SK-N-SH (cell line): ENCODE data around the gene ACTR2. TPM values are rescaled to one million over a fixed set of nuclear protein-coding genes. Genes with fewer than 3 reads are reported as not detected.
A peak's percentile ranks its signal among the peaks of the same experiment; 100 is the strongest.

ENCODE experiments used
- CTCF ChIA-PET: fragments of 300-600, 350-600 bp; formaldehyde crosslinking; extraction: SDS; loops from one replicate; lab custom pipeline; 2021; lab: Yijun Ruan, JAX
- POLR2A ChIA-PET: fragments of 350-600 bp; sonication (Branson Sonifier 250); formaldehyde crosslinking; extraction: SDS; loops from one replicate; lab custom pipeline; 2020; ENCODE audit warnings: antibody characterized with exemption, inconsistent platforms; lab: Yijun Ruan, JAX
- DNase-seq: peaks from one replicate; pipeline ENCODE4 v3.0.0; 2012
- H2AFZ ChIP-seq: fragments of 200-600 bp; sonication (generic); 2 replicates; pipeline ENCODE4 v1.8.1; 2016; ENCODE audit warnings: antibody characterized with exemption, mild to moderate bottlenecking, low read depth
- H3F3A ChIP-seq: fragments of 200-600 bp; sonication (generic); replicated peaks from 2 replicates; pipeline ENCODE3; 2016; ENCODE audit warnings: antibody characterized with exemption, mild to moderate bottlenecking; ENCODE audit not compliant: insufficient read depth
- H3K27ac ChIP-seq, 2 experiments: fragments of 200-500 bp in 1 of 2; fragments of 200-600 bp in 1 of 2; sonication (Bioruptor generic) in 1 of 2; sonication (generic), shearing (Covaris generic) in 1 of 2; 2 replicates each; pipeline versions ENCODE4 v1.5.1 to v1.6.1; 2014 to 2016; ENCODE audit warnings: low read depth in 2 of 2, inconsistent platforms in 1 of 2, low read length in 1 of 2, mild to moderate bottlenecking in 1 of 2, mixed read lengths in 1 of 2
- H3K27me3 ChIP-seq: fragments of 200-600 bp; sonication (generic), shearing (Covaris generic); 2 replicates; pipeline ENCODE4 v1.6.1; 2016; ENCODE audit warnings: mixed run types; ENCODE audit not compliant: insufficient read depth
- H3K36me3 ChIP-seq, 2 experiments: fragments of 200-500 bp in 1 of 2; fragments of 200-600 bp in 1 of 2; sonication (Bioruptor generic) in 1 of 2; sonication (generic) in 1 of 2; replicated peaks in 1 of 2; 2 replicates each; pipeline versions ENCODE3 to v1.5.1; 2014 to 2016; ENCODE audit warnings: low read length in 1 of 2, mild to moderate bottlenecking in 1 of 2; ENCODE audit not compliant: insufficient read depth in 2 of 2, control insufficient read depth in 1 of 2
- H3K4me1 ChIP-seq, 2 experiments: fragments of 200-500 bp in 1 of 2; fragments of 200-600 bp in 1 of 2; sonication (Bioruptor generic) in 1 of 2; sonication (generic), shearing (Covaris generic) in 1 of 2; 2 replicates each; pipeline versions ENCODE4 v1.5.1 to v1.6.1; 2014 to 2016; ENCODE audit warnings: low read depth in 1 of 2, low read length in 1 of 2, mixed run types in 1 of 2; ENCODE audit not compliant: insufficient read depth in 2 of 2, control insufficient read depth in 1 of 2
- H3K4me2 ChIP-seq: fragments of 200-600 bp; sonication (generic), shearing (Covaris generic); 2 replicates; pipeline ENCODE4 v1.6.1; 2017; ENCODE audit warnings: mixed run types
- H3K4me3 ChIP-seq, 2 experiments: fragments of 200-500 bp in 1 of 2; fragments of 200-600 bp in 1 of 2; sonication (Bioruptor generic) in 1 of 2; sonication (generic), shearing (Covaris generic) in 1 of 2; 2 replicates each; pipeline versions ENCODE4 v1.5.1 to v1.8.1; 2014 to 2016; ENCODE audit warnings: low read depth in 2 of 2, inconsistent platforms in 1 of 2, low read length in 1 of 2, mild to moderate bottlenecking in 1 of 2, mixed read lengths in 1 of 2, moderate library complexity in 1 of 2
- H3K79me2 ChIP-seq: fragments of 200-600 bp; sonication (generic); 2 replicates; pipeline ENCODE4 v1.8.1; 2017; ENCODE audit warnings: mild to moderate bottlenecking; ENCODE audit not compliant: insufficient read depth
- H3K9ac ChIP-seq: fragments of 200-600 bp; sonication (generic); 2 replicates; pipeline ENCODE4 v1.6.1; 2017; ENCODE audit warnings: mixed run types
- H3K9me2 ChIP-seq: fragments of 200-600 bp; sonication (generic); 2 replicates; pipeline ENCODE4 v1.6.1; 2017; ENCODE audit warnings: mixed run types
- H3K9me3 ChIP-seq: fragments of 200-600 bp; sonication (generic); 2 replicates; pipeline ENCODE4 v1.6.1; 2017; ENCODE audit warnings: mixed run types, mild to moderate bottlenecking, moderate library complexity
- H4K20me1 ChIP-seq: fragments of 200-600 bp; sonication (generic); 2 replicates; pipeline ENCODE4 v1.6.1; 2017; ENCODE audit warnings: mild to moderate bottlenecking, mixed run types; ENCODE audit not compliant: insufficient read depth
- CHD2 ChIP-seq: fragments of 150-350 bp; IDR thresholded peaks from 2 replicates; pipeline ENCODE4 v1.6.1; 2018; ENCODE audit warnings: low read length; ENCODE audit not compliant: partially characterized antibody
- EP300 ChIP-seq, 2 experiments: IDR thresholded peaks; 2 replicates each; pipeline versions ENCODE4 v1.4.0 to v1.6.1; 2012; ENCODE audit warnings: borderline replicate concordance in 1 of 2, low read depth in 1 of 2, low read length in 1 of 2
- FOXJ3 ChIP-seq: sonication (generic); formaldehyde crosslinking; IDR thresholded peaks from 2 replicates; pipeline ENCODE4 v1.5.1; 2020; ENCODE audit warnings: mild to moderate bottlenecking, missing genetic modification reagents
- FOXM1 ChIP-seq: IDR thresholded peaks from 2 replicates; pipeline ENCODE4 v1.4.0; 2012; ENCODE audit warnings: low read depth, mild to moderate bottlenecking
- GATA2 ChIP-seq: sonication (generic); formaldehyde crosslinking; IDR thresholded peaks from 2 replicates; pipeline ENCODE4 v1.5.0; 2020; ENCODE audit warnings: mild to moderate bottlenecking, missing genetic modification reagents
- NFIC ChIP-seq: IDR thresholded peaks from 2 replicates; pipeline ENCODE4 v1.4.0; 2012; ENCODE audit warnings: borderline replicate concordance
- RAD21 ChIP-seq: IDR thresholded peaks from 2 replicates; pipeline ENCODE4 v1.6.1; 2012; ENCODE audit warnings: mild to moderate bottlenecking, low read length
- RFX5 ChIP-seq: IDR thresholded peaks from 2 replicates; pipeline ENCODE4 v1.6.1; 2012; ENCODE audit warnings: mild to moderate bottlenecking, improper control_type of control experiment, low read length
- RXRA ChIP-seq: IDR thresholded peaks from 2 replicates; pipeline ENCODE4 v1.4.0; 2012; ENCODE audit warnings: low read depth, mild to moderate bottlenecking, borderline replicate concordance
- SIN3A ChIP-seq: IDR thresholded peaks from 2 replicates; pipeline ENCODE4 v1.6.1; 2012; ENCODE audit warnings: low read depth, mild to moderate bottlenecking, low read length, moderate library complexity, borderline replicate concordance
- TCF12 ChIP-seq: IDR thresholded peaks from 2 replicates; pipeline ENCODE4 v1.4.0; 2012
- USF1 ChIP-seq: IDR thresholded peaks from 2 replicates; pipeline ENCODE4 v1.4.0; 2012; ENCODE audit warnings: low read depth, borderline replicate concordance
- ZBTB33 ChIP-seq: IDR thresholded peaks from 2 replicates; pipeline ENCODE4 v1.4.0; 2012; ENCODE audit warnings: low read depth, borderline replicate concordance
- WGBS: methylation state at CpG from one replicate; pipeline ENCODE4 v1.1.6; 2017; ENCODE audit warnings: low lambda C conversion rate; 5-methylcytosine and 5-hydroxymethylcytosine counted together
- polyA plus RNA-seq, 3 experiments: library from polyadenylated mRNA; depleted of rRNA; stranded (reverse); fragments of >200 nt; gene quantifications; 2 replicates each; pipeline ENCODE4 v1.2.3, GENCODE V29; 2012
- TF ChIP-seq, protein P1 (sequence below): IDR thresholded peaks from 2 replicates; pipeline ENCODE4 v1.4.0; 2012; ENCODE audit warnings: low read depth

ACTR2 gene
- polyA plus RNA-seq, 1 of the 3 experiments (the other 2 are of a cell fraction) = 53.0 TPM

GRCh38 chr2:65265671-65266045 lies 38.0 kb downstream of the ACTR2 start:
- no peak for DNase-seq
- ChIA-PET POLR2A (interaction anchor here (0.7 kb wide), 1 partner anchor 96 kb away, joined by 3 read pairs; no protein-coding TSS in a partner anchor), CTCF (interaction anchor here (0.5 to 4.1 kb wide), 39 partner anchors 9 to 1042 kb away, joined by 3 to 30 read pairs (median 5); partner anchors contain the start of gene SPRED2)
- Histone ChIP-seq H3K27ac (peak overlapping the region; percentile 5 to 55; a peak in 3 of 4 replicates), H3K36me3 (peaks cover 49 to 73% of the 10 kb centered on the region in 2 experiments), H3K27me3 (no peaks in the 10 kb centered on the region), H3F3A (peaks cover 47% of the 10 kb centered on the region), H3K4me3 (no peak overlapping the region), H3K9me2 (no peaks in the 10 kb centered on the region), H3K79me2 (peaks cover 83% of the 10 kb centered on the region), H2AFZ (no peak overlapping the region), H4K20me1 (peaks cover 51% of the 10 kb centered on the region), H3K9ac (no peak overlapping the region), H3K9me3 (no peaks in the 10 kb centered on the region), H3K4me1 (peaks cover 2 to 27% of the 10 kb centered on the region in 2 experiments; a peak in 3 of 4 replicates), H3K4me2 (no peak overlapping the region)
- no peak for TF ChIP-seq ZBTB33
- TF ChIP-seq SIN3A = no peak
- TF ChIP-seq FOXJ3 = no peak
- no peak for TF ChIP-seq CHD2
- TF ChIP-seq, protein P1, sequence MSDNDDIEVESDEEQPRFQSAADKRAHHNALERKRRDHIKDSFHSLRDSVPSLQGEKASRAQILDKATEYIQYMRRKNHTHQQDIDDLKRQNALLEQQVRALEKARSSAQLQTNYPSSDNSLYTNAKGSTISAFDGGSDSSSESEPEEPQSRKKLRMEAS = no peak
- no peak for TF ChIP-seq RXRA
- TF ChIP-seq RFX5 = no peak
- no peak for TF ChIP-seq RAD21
- no peak for TF ChIP-seq USF1
- no peak for TF ChIP-seq FOXM1

DNA sequence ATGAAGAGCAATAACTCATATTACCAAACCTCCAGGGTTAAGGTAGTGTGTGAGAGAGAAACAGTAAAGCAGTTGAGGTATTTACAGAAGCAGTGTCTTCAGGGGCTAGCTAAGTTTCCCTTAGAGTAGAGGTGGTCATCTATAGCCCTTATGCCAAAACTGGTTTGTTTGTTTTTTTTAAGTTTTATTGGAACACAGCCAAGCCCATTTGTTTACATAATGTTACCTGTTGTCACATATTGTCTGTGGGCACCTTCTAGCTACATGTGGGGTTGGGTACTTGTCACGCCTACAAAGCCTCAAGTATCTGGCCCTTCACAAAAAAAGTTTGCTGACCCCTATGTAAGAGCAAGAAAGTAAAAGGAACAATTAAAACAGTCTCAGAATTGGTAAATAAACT lies 39.4 kb downstream of the ACTR2 start:
- Histone ChIP-seq H3F3A (peaks cover 37% of the 10 kb centered on the region), H3K36me3 (peaks cover 60 to 79% of the 10 kb centered on the region in 2 experiments), H3K4me1 (peaks cover 2 to 13% of the 10 kb centered on the region in 2 experiments; a peak in 3 of 4 replicates), H3K9me3 (no peaks in the 10 kb centered on the region), H2AFZ (no peak overlapping the region), H3K9ac (no peak overlapping the region), H4K20me1 (peaks cover 40% of the 10 kb centered on the region), H3K27ac (no peak overlapping the region), H3K4me3 (no peak overlapping the region), H3K79me2 (peaks cover 75% of the 10 kb centered on the region), H3K27me3 (no peaks in the 10 kb centered on the region), H3K9me2 (no peaks in the 10 kb centered on the region), H3K4me2 (no peak overlapping the region)
- ChIA-PET CTCF (interaction anchor here (2.7 kb wide), 1 partner anchor 286 kb away, joined by 23 read pairs; no protein-coding TSS in a partner anchor), POLR2A (interaction anchor here (1.4 kb wide), 1 partner anchor 39 kb away, joined by 3 read pairs; the partner anchor contains the start of gene ACTR2)
- DNase-seq = no peak
- TF ChIP-seq NFIC (peak; percentile 15; the same call in 1 of the 2 replicates), TCF12 (no peak), GATA2 (CRISPR knock-in tag) (no peak), EP300 (IDR thresholded peaks at IDR 0.05; ENCODE audit: borderline replicate concordance in 1 of 2, low read depth in 1 of 2, low read length in 1 of 2) (no peak)
- WGBS = 91% methylated on average over 1 of the region's 1 CpG
